AG04450 (cell line): ENCODE measurements around the gene ARL13A. TPM values are rescaled to one million over a fixed set of nuclear protein-coding genes. Genes with fewer than 3 reads are reported as not detected.
"Not testable (repeated sequence)": the region's sequence is repeated elsewhere in the genome, so short reads cannot be mapped to it uniquely, and the experiment has no call there.

Experiments
- CTCF ChIA-PET: fragments of 300-600, 350-600 bp; formaldehyde crosslinking; extraction: SDS; loops from one replicate; lab custom pipeline; 2022; ENCODE audit warnings: antibody characterized with exemption, inconsistent platforms; lab: Charles Lee
- POLR2A ChIA-PET: fragments of 350-600 bp; formaldehyde crosslinking; extraction: SDS; loops from one replicate; lab custom pipeline; 2021; ENCODE audit warnings: antibody characterized with exemption, inconsistent platforms; lab: Yijun Ruan, JAX
- DNase-seq: peaks from one replicate; pipeline ENCODE4 v3.0.0-alpha.2; 2011; ENCODE audit warnings: low read depth, low spot score
- H3K27ac ChIP-seq: one replicate; pipeline ENCODE4 v1.5.1; 2012; ENCODE audit warnings: low read depth, low read length, control low read depth
- H3K27me3 ChIP-seq: one replicate; pipeline ENCODE4 v1.6.0; 2012; ENCODE audit warnings: low read length; ENCODE audit not compliant: control insufficient read depth, insufficient read depth
- H3K4me3 ChIP-seq: 2 replicates; pipeline ENCODE4 v1.5.1; 2011; ENCODE audit warnings: mild to moderate bottlenecking, low read depth, low read length, control low read depth
- H3K9me3 ChIP-seq: 2 replicates; pipeline ENCODE4 v1.5.1; 2012; ENCODE audit warnings: low read length; ENCODE audit not compliant: control insufficient read depth, insufficient read depth
- CTCF ChIP-seq: IDR thresholded peaks from 2 replicates; pipeline ENCODE4 v1.5.1; 2011; ENCODE audit warnings: low read depth, low read length, control low read depth, inconsistent platforms
- polyA plus RNA-seq: library from polyadenylated mRNA; depleted of rRNA; stranded (reverse); fragments of >200 nt; gene quantifications from 2 replicates; pipeline ENCODE4 v1.2.3, GENCODE V29; 2011

The ARL13A gene
- polyA plus RNA-seq, 1 experiment, result 0.24 TPM

- no peak for TF ChIP-seq CTCF
- Histone ChIP-seq H3K27ac (no peak overlapping the region), H3K4me3 (no peak overlapping the region), H3K27me3 (no peaks in the 10 kb centered on the region), H3K9me3 (no peaks in the 10 kb centered on the region)
- ChIA-PET CTCF (no interaction called here), POLR2A (no interaction called here)
- no peak for DNase-seq
Observed at GRCh38 chrX:101009090-101009489, 39.6 kb downstream of the ARL13A start.

- H3K27me3 ChIP-seq, DNase-seq, H3K27ac ChIP-seq, H3K9me3 ChIP-seq, CTCF ChIA-PET, H3K4me3 ChIP-seq, POLR2A ChIA-PET: not testable (repeated sequence)
Observed at GRCh38 chrX:101012031-101012430, 42.5 kb downstream of the ARL13A start.

GRCh38 chrX:101022020-101022419 lies 52.5 kb downstream of the ARL13A start:
- DNase-seq, result no peak
- CTCF ChIA-PET, result no interaction called here

GRCh38 chrX:101025126-101025525 lies 55.6 kb downstream of the ARL13A start:
- Histone ChIP-seq H3K27me3 (no peaks in the 10 kb centered on the region), H3K9me3 (no peaks in the 10 kb centered on the region), H3K27ac (no peak overlapping the region), H3K4me3 (no peak overlapping the region)
- TF ChIP-seq CTCF, result no peak
- no peak for DNase-seq
- CTCF ChIA-PET, result no interaction called here
- POLR2A ChIA-PET, result no interaction called here

More at GRCh38 chrX:101022020-101022419, 52.5 kb downstream of the ARL13A start:
- Histone ChIP-seq H3K9me3 (no peaks in the 10 kb centered on the region), H3K4me3 (no peak overlapping the region), H3K27me3 (no peaks in the 10 kb centered on the region), H3K27ac (no peak overlapping the region)
- POLR2A ChIA-PET, result no interaction called here
- TF ChIP-seq CTCF, result no peak

- Histone ChIP-seq H3K9me3 (no peaks in the 10 kb centered on the region), H3K27ac (no peak overlapping the region), H3K27me3 (no peaks in the 10 kb centered on the region), H3K4me3 (no peak overlapping the region)
- POLR2A ChIA-PET, result no interaction called here
- no peak for DNase-seq
- CTCF ChIA-PET, result no interaction called here
- TF ChIP-seq CTCF, result no peak
Observed at GRCh38 chrX:101028562-101028961, 59.1 kb downstream of the ARL13A start.

GRCh38 chrX:101029665-101030064 lies 60.2 kb downstream of the ARL13A start:
- POLR2A ChIA-PET, result no interaction called here
- Histone ChIP-seq H3K27me3 (no peaks in the 10 kb centered on the region), H3K27ac (no peak overlapping the region), H3K4me3 (no peak overlapping the region), H3K9me3 (no peaks in the 10 kb centered on the region)
- TF ChIP-seq CTCF, result no peak
- DNase-seq, result no peak
- CTCF ChIA-PET, result no interaction called here
